AG08396 (cell line): ENCODE measurements around the gene GRIK4.

Source experiments
- DNase-seq: peaks from one replicate; pipeline ENCODE4 v3.0.0; 2012; ENCODE audit warnings: low spot score, mixed read lengths

GRIK4 gene

GRCh38 chr11:120918257-120918656 lies 406.7 kb downstream of the GRIK4 start:
- DNase-seq = no peak

DNA sequence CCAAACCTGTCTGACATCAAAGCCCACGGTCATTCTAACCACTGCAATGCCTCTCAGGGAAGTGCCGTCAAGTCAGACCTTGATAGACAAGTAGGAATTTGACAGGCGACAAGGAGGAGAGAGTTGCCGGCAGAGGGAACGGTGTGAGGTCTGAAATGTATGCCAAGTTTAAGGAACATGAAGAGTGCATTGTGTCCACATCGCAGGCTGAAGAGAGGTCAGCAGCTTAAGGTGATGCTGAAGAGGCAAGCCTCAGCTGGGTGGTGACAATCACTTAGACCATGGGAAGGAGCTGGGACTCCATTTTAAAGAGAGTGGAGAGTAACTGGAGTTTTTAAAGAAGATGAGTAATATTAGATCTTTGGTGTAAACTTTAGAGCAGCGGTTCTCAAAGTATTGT lies 407.5 kb downstream of the GRIK4 start:
- no peak for DNase-seq

- no peak for DNase-seq
These were observed 408.0 kb downstream of the GRIK4 start for GRCh38 chr11:120919566-120919965.

DNA sequence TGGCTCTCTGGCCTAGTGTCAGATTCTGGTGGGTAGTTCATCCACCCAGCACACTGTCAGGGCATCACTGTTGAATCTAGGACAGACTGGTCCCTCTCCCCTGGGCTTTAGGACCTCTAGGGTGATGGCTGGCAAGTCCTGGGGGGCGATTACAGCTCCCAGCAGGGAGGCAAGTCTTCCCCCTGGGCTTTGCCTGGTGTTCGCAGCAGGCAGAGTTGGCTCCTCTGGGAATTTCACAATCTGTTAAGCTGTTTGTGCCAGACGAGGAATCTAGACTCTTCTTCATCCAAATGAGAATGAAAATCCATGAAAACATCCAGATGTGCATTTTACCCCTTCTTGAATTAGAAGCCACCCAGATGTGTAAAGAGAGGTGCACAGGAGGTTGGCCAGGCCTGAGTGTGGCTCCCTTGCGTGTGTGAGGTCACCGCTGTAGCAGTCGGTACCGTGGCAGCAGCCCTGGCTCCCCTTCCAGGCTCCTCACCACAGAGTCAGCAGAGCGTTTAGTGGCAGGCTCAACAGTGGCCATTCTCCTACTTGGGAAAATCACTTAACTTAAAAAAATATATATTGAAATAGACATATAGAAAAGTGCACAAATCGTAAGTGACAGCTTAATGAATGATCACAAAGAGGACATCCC lies 412.4 kb downstream of the GRIK4 start:
- no peak for DNase-seq

DNA sequence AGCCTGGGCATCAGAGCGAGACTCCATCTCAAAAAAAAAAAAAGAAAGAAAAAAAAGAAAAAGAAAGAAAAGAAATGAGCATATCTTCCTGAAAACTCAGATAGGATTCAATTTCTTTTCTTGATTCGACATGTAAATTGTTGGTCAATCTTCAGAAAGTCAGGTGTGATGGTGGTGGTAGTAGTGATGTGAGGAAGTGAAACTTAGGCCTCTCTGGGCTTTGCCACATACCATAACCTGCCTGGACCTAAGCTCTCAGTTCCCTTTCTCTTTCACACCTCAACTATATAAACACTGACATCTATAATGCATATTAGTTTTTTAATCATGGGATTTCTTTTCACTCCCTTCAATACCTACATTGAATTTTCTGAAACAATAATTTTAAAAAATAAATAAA lies 414.4 kb downstream of the GRIK4 start:
- no peak for DNase-seq

GRCh38 chr11:120928627-120929026 lies 417.1 kb downstream of the GRIK4 start:
- DNase-seq = no peak

DNA sequence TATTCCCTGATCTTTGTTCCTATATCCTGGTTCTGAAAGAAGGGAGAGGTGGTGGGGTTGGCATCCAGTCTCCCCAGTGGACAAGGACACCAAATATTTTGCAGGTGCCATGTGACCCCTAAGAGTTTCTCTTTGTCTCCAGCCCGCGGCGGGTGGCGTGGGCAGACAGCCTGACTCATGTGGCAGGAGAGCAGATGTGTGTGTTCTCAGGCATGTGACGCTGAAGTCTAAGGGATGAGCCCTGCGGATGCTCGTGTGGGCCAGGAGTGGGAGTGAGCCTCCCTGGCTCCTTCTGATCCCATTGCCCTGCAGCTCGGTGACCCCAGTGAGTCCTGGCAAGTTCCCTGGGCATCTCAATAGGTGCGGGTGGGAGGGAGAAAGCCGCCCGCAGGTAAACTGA lies 417.5 kb downstream of the GRIK4 start:
- no peak for DNase-seq

- DNase-seq = peak; percentile 48
These were observed 418.2 kb downstream of the GRIK4 start for GRCh38 chr11:120929664-120930154.

- no peak for DNase-seq
These were observed 419.7 kb downstream of the GRIK4 start for GRCh38 chr11:120931057-120931779.

DNA sequence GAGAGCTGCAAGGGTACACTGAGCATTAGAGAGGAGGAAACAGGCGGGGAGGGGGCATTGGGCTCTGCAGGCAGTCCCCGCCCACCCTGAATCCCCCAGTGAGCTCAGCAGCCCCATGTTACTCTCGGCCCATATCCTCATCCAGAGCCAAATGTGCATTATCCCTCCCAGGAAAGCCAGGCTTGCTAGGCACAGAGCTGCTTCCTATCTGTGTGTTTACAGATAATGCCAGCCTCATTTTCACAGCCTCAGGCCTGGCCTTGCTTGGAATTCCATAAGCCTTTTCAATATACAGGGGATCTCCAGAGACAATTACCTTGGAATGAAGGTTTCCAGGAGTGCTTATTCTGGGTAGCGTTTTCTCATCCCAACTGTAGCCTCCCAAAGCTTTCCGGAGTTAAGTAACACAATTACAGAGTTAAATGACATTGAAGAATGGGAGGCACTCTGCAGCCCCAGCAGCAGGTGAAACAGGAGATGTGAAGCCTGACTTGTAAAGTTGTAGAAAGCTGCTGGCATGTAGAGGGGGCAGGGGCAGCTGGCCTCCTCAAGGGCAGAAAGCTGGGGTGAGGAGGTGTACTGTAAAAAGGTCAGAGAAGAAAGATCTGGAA lies 420.9 kb downstream of the GRIK4 start:
- DNase-seq = no peak

DNA sequence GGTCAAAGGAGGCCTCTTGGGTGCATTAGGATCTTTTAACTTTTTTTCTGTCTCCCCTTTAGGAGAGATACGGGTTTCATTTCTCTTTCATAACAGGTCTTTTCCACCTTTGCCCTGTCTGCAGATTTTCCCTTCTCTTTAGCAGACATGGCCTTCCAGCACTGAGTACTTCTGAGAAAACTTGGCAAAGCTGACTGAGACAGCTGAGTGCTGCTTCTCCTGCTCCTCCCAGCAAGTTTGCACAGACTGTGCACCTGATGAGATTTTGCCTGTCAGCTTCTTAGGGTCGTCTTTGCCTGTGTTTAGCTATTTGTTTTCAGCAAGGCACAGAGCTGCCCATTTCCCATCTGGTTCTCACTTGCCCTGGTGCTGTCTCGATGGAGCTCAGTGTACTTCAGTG lies 424.8 kb downstream of the GRIK4 start:
- no peak for DNase-seq

GRCh38 chr11:120937501-120937900 lies 426.0 kb downstream of the GRIK4 start:
- no peak for DNase-seq

DNA sequence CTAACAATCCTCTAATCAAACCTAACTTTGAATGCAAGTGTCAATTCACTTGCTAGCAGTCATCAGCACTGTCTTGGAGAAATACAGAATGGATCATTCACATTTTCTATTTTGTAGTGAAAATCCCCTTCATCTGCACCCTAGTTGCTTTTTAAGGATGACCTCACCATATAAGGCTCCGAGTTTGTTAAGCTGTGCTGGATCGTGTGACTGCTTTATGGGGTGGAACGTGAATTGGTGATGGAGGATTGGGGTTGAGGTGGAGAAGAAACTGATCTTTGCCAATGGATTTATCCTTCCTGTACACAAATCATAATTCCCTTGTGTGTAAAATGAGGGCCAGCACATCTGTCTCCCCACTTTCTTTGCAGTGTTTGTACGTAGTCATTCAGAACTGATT lies 426.7 kb downstream of the GRIK4 start:
- no peak for DNase-seq

- DNase-seq = no peak
These were observed 428.8 kb downstream of the GRIK4 start for GRCh38 chr11:120940160-120940848.

- DNase-seq = no peak
These were observed 429.5 kb downstream of the GRIK4 start for GRCh38 chr11:120941000-120941399.

DNA sequence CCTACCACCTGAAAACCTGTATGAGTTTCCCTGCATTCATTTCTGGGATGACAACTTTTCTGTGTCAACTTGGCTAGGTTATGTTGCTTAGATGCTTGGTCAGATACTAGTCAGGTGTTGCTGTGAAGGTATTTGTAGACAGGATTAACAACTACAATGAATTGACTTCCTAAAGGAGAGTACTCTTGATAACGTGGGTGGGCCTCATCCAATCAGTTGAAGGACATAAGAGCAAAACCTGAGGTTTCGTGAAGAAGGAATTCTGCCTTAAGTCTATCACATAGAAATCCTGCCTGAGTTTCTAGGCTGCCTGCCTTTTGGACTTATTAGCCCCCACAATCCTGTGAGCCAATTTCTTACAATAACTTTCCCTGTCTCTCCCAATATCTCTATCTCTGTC lies 431.2 kb downstream of the GRIK4 start:
- DNase-seq = no peak

GRCh38 chr11:120945042-120945441 lies 433.5 kb downstream of the GRIK4 start:
- DNase-seq = no peak

- no peak for DNase-seq
These were observed 439.3 kb downstream of the GRIK4 start for GRCh38 chr11:120950880-120951279.

DNA sequence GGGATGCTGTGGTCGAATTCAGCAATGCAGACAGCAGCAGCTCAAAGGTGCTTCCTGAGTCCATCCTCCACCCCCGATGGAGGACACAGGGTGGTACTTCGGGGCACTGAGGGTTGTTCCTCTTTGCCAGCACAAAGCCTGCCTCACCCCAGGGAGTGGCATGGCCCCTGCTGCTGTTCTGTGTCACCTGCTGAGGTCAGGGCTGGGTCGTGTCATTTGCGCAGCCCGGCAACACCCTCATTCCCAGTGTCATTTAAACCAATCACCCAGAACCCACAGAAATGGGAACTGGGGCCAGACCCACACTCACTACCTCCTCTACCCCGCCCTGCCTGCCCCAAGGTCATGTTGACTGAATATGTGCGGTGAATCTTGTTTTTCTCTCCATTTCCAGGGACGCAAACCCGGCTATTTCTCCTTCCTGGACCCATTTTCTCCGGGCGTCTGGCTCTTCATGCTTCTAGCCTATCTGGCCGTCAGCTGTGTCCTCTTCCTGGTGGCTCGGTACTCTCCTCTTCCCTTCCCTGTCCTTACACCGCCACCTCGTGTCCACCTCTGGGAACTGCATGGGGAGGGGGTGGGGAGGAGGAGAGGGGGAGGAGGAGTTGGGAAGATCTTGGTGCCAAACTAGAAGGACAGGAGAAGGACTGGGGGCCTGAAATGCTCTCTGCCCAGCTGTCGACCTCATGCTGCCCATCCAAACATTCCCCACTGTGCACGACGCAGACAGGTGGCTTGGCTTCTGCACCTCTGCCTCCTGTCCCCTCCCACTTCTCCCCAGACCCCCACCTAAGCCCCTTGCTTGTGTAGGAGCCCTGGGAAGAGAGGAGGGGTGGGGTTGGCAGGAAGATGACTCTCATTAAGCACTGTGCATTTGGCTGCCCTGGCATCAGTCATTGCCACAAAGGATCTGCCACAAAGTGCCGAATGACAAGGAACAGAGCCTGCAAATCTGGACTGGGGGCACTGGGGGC lies 441.2 kb downstream of the GRIK4 start:
- peak; percentile 82 for DNase-seq

GRCh38 chr11:120954381-120954780 lies 442.8 kb downstream of the GRIK4 start:
- no peak for DNase-seq

- DNase-seq = no peak
These were observed 445.4 kb downstream of the GRIK4 start for GRCh38 chr11:120956710-120957495.
